ENCODE data around the gene SLC2A9.

Gene SLC2A9

DNA sequence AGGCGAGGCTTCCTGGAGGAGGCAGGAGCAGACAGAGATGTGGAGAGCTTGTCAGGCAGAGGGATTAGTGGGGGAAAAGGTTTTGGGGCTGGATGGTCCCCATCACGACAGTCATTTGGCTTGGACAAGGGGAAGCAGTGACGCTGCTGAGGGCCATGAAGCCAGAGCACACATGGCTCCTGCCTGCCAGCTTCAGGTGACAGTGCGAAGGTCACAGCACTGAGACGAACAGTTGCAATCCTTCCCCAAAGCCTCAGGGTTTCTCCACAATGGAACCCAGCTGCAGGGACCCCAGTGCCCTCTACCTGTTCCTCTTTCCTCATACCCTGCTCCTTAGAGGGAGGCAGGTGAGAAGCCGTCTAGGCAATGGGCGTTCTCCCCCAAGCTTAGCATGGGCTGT lies 129.6 kb downstream of the SLC2A9 start:
- H3K79me2 ChIP-seq (ENCODE audit: control insufficient read depth, insufficient read depth, low read length, unreplicated experiment): no peaks in the 10 kb centered on the region
- no peaks in the 10 kb centered on the region for H3K36me3 ChIP-seq (ENCODE audit: insufficient read depth, low read length)
- no peaks in the 10 kb centered on the region for H3K4me1 ChIP-seq (ENCODE audit: control insufficient read depth, insufficient read depth, low read length, unreplicated experiment)
- no peak overlapping the region for H2AFZ ChIP-seq (ENCODE audit: low read length, unreplicated experiment)
- H3K4me3 ChIP-seq (ENCODE audit: low read depth, low read length): no peak overlapping the region
- H3K27ac ChIP-seq (ENCODE audit: low read depth, low read length): no peak overlapping the region
- H3K27me3 ChIP-seq (ENCODE audit: insufficient read depth, low read length): peaks cover 18% of the 10 kb centered on the region; the same call in 1 of the 2 replicates

GRCh38 chr4:9891056-9891455 lies 130.2 kb downstream of the SLC2A9 start:
- H3K79me2 ChIP-seq (ENCODE audit: control insufficient read depth, insufficient read depth, low read length, unreplicated experiment): no peaks in the 10 kb centered on the region
- H3K27ac ChIP-seq (ENCODE audit: low read depth, low read length): no peak overlapping the region
- H3K27me3 ChIP-seq (ENCODE audit: insufficient read depth, low read length): peaks cover 13% of the 10 kb centered on the region; the same call in 1 of the 2 replicates

GRCh38 chr4:9889306-9889705 lies 132.0 kb downstream of the SLC2A9 start:
- no peaks in the 10 kb centered on the region for H3K36me3 ChIP-seq (ENCODE audit: insufficient read depth, low read length)
- no peak overlapping the region for H3K4me3 ChIP-seq (ENCODE audit: low read depth, low read length)
- no peak overlapping the region for H3K27ac ChIP-seq (ENCODE audit: low read depth, low read length)
- no peak overlapping the region for H2AFZ ChIP-seq (ENCODE audit: low read length, unreplicated experiment)
- peaks cover under 1% of the 10 kb centered on the region; the same call in 1 of the 2 replicates for H3K27me3 ChIP-seq (ENCODE audit: insufficient read depth, low read length)
- no peaks in the 10 kb centered on the region for H3K79me2 ChIP-seq (ENCODE audit: control insufficient read depth, insufficient read depth, low read length, unreplicated experiment)
- H3K4me1 ChIP-seq (ENCODE audit: control insufficient read depth, insufficient read depth, low read length, unreplicated experiment): no peaks in the 10 kb centered on the region

More at GRCh38 chr4:9891056-9891455, 130.2 kb downstream of the SLC2A9 start:
- no peaks in the 10 kb centered on the region for H3K36me3 ChIP-seq (ENCODE audit: insufficient read depth, low read length)
- no peaks in the 10 kb centered on the region for H3K4me1 ChIP-seq (ENCODE audit: control insufficient read depth, insufficient read depth, low read length, unreplicated experiment)
- no peak overlapping the region for H2AFZ ChIP-seq (ENCODE audit: low read length, unreplicated experiment)
- no peak overlapping the region for H3K4me3 ChIP-seq (ENCODE audit: low read depth, low read length)

GRCh38 chr4:9885958-9886357 lies 135.3 kb downstream of the SLC2A9 start:
- no peak overlapping the region for H3K4me3 ChIP-seq (ENCODE audit: low read depth, low read length)
- H3K36me3 ChIP-seq (ENCODE audit: insufficient read depth, low read length): no peaks in the 10 kb centered on the region
- H3K27ac ChIP-seq (ENCODE audit: low read depth, low read length): no peak overlapping the region
- H3K27me3 ChIP-seq (ENCODE audit: insufficient read depth, low read length): no peaks in the 10 kb centered on the region; the same call in 1 of the 2 replicates
- H2AFZ ChIP-seq (ENCODE audit: low read length, unreplicated experiment): no peak overlapping the region
- H3K4me1 ChIP-seq (ENCODE audit: control insufficient read depth, insufficient read depth, low read length, unreplicated experiment): no peaks in the 10 kb centered on the region
- no peaks in the 10 kb centered on the region for H3K79me2 ChIP-seq (ENCODE audit: control insufficient read depth, insufficient read depth, low read length, unreplicated experiment)

- Histone ChIP-seq H3K36me3 (ENCODE audit: insufficient read depth, low read length) (no peaks in the 10 kb centered on the region), H3K79me2 (ENCODE audit: control insufficient read depth, insufficient read depth, low read length, unreplicated experiment) (no peaks in the 10 kb centered on the region)
These were observed 140.7 kb downstream of the SLC2A9 start for GRCh38 chr4:9880406-9881197.

GRCh38 chr4:9877123-9877522 lies 144.2 kb downstream of the SLC2A9 start:
- Histone ChIP-seq H3K4me3 (ENCODE audit: low read depth, low read length) (no peak overlapping the region), H3K79me2 (ENCODE audit: control insufficient read depth, insufficient read depth, low read length, unreplicated experiment) (no peaks in the 10 kb centered on the region), H3K36me3 (ENCODE audit: insufficient read depth, low read length) (no peaks in the 10 kb centered on the region), H3K27me3 (ENCODE audit: insufficient read depth, low read length) (no peaks in the 10 kb centered on the region), H3K27ac (ENCODE audit: low read depth, low read length) (no peak overlapping the region), H2AFZ (ENCODE audit: low read length, unreplicated experiment) (no peak overlapping the region), H3K4me1 (ENCODE audit: control insufficient read depth, insufficient read depth, low read length, unreplicated experiment) (no peaks in the 10 kb centered on the region)

More at GRCh38 chr4:9880406-9881197, 140.7 kb downstream of the SLC2A9 start:
- no peak overlapping the region for H3K4me3 ChIP-seq (ENCODE audit: low read depth, low read length)
- H3K27me3 ChIP-seq (ENCODE audit: insufficient read depth, low read length): no peaks in the 10 kb centered on the region
- H3K4me1 ChIP-seq (ENCODE audit: control insufficient read depth, insufficient read depth, low read length, unreplicated experiment): no peaks in the 10 kb centered on the region
- no peak overlapping the region for H2AFZ ChIP-seq (ENCODE audit: low read length, unreplicated experiment)
- no peak overlapping the region for H3K27ac ChIP-seq (ENCODE audit: low read depth, low read length)

- Histone ChIP-seq H3K27ac (ENCODE audit: low read depth, low read length) (no peak overlapping the region), H2AFZ (ENCODE audit: low read length, unreplicated experiment) (no peak overlapping the region), H3K27me3 (ENCODE audit: insufficient read depth, low read length) (no peaks in the 10 kb centered on the region), H3K4me3 (ENCODE audit: low read depth, low read length) (no peak overlapping the region), H3K4me1 (ENCODE audit: control insufficient read depth, insufficient read depth, low read length, unreplicated experiment) (no peaks in the 10 kb centered on the region), H3K36me3 (ENCODE audit: insufficient read depth, low read length) (no peaks in the 10 kb centered on the region), H3K79me2 (ENCODE audit: control insufficient read depth, insufficient read depth, low read length, unreplicated experiment) (no peaks in the 10 kb centered on the region)
These were observed 145.8 kb downstream of the SLC2A9 start for GRCh38 chr4:9875516-9875915.

DNA sequence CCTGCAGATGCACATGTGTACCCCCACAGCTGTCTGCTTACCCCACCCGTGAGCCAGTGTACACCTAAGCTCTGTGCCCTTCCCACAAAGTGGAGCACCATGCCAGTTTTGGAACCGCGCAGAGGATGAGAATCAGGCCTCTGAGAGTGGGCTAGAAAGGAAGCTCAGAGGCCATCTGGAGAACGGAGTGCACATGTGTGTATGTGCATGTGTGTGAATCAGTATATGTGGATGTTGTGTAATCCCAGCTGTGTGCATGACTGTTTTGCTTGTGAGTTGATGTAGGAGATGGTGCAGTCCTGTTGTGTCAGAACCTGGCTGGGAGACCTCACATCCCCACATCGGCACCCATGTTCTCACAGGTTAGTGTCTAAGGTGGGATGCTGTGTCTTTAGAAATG lies 146.9 kb downstream of the SLC2A9 start:
- Histone ChIP-seq H3K79me2 (ENCODE audit: control insufficient read depth, insufficient read depth, low read length, unreplicated experiment) (no peaks in the 10 kb centered on the region), H3K36me3 (ENCODE audit: insufficient read depth, low read length) (no peaks in the 10 kb centered on the region), H3K4me1 (ENCODE audit: control insufficient read depth, insufficient read depth, low read length, unreplicated experiment) (no peaks in the 10 kb centered on the region), H3K27ac (ENCODE audit: low read depth, low read length) (no peak overlapping the region), H2AFZ (ENCODE audit: low read length, unreplicated experiment) (no peak overlapping the region), H3K27me3 (ENCODE audit: insufficient read depth, low read length) (no peaks in the 10 kb centered on the region), H3K4me3 (ENCODE audit: low read depth, low read length) (no peak overlapping the region)

DNA sequence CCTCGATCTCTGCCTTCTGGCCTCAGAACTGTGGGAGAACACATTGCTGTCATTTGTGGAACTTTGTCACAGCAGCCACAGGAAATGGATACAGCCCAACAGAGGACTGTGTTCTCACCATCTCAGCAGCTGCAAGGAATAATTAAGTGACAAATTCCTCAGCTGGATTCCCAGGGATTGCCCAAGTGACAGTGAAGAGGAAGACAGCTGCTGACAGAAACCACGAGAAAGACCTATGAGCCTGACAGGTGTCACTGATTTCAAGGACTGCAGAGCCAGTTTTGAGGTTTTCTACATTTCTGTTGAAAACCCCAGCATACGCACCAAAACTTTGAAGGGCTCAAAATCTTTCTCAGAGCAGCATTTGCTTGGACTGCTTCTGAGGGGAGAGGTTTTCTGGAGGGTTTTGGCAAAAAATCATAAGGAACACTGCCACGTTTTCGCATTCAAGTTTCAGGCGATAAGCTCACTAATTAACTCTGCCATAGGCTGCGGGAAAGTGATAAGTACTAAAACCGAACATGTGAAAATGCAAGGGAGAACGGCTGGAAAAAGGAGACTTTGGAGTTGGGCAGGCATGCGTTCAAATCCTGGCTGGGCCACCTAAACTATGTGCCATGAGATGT lies 151.0 kb downstream of the SLC2A9 start:
- no peaks in the 10 kb centered on the region for H3K79me2 ChIP-seq (ENCODE audit: control insufficient read depth, insufficient read depth, low read length, unreplicated experiment)
- no peaks in the 10 kb centered on the region for H3K36me3 ChIP-seq (ENCODE audit: insufficient read depth, low read length)
- H3K27ac ChIP-seq (ENCODE audit: low read depth, low read length): no peak overlapping the region
- no peak overlapping the region for H2AFZ ChIP-seq (ENCODE audit: low read length, unreplicated experiment)
- no peaks in the 10 kb centered on the region for H3K4me1 ChIP-seq (ENCODE audit: control insufficient read depth, insufficient read depth, low read length, unreplicated experiment)
- no peaks in the 10 kb centered on the region for H3K27me3 ChIP-seq (ENCODE audit: insufficient read depth, low read length)
- H3K4me3 ChIP-seq (ENCODE audit: low read depth, low read length): no peak overlapping the region

DNA sequence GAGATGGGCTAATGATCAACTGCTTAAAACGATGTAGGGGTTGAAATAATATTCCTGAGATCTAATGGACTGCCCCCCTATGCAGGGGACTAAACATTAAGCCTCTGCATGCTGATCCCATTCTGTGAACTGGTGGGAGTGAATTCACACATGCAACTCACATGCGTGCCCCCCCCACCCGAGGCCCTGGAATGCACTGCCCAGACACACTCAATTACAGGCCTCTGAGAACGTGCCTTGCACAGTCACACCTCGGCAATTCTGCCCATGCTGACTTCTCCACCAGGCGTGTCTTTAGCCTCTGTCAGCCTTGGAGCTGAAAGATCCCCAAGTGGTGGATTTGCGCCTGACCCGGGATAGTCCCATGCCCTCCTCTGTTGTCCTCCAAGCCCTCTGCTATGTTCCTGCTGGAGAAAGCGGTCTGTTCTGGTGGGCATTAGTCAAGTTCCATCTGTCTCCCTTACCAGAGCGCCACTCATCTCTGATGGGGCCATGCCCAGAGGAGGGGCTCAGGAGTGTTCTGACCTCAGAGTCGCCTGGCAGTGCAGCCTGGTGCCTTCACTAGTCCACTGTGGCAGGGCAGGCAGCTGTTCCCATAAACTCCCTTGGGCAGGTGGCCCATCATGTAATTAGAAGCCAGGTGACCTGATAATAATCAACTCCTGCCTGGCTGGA lies 153.4 kb downstream of the SLC2A9 start:
- Histone ChIP-seq H3K4me3 (ENCODE audit: low read depth, low read length) (no peak overlapping the region), H2AFZ (ENCODE audit: low read length, unreplicated experiment) (no peak overlapping the region), H3K36me3 (ENCODE audit: insufficient read depth, low read length) (no peaks in the 10 kb centered on the region), H3K27me3 (ENCODE audit: insufficient read depth, low read length) (no peaks in the 10 kb centered on the region), H3K79me2 (ENCODE audit: control insufficient read depth, insufficient read depth, low read length, unreplicated experiment) (no peaks in the 10 kb centered on the region), H3K4me1 (ENCODE audit: control insufficient read depth, insufficient read depth, low read length, unreplicated experiment) (no peaks in the 10 kb centered on the region), H3K27ac (ENCODE audit: low read depth, low read length) (no peak overlapping the region)

All from ACC112 (cell line).